Measurements from ENCODE around the gene NACAD.
"Not testable (repeated sequence)": the region's sequence is repeated elsewhere in the genome, so short reads cannot be mapped to it uniquely, and the experiment has no call there.

DNA sequence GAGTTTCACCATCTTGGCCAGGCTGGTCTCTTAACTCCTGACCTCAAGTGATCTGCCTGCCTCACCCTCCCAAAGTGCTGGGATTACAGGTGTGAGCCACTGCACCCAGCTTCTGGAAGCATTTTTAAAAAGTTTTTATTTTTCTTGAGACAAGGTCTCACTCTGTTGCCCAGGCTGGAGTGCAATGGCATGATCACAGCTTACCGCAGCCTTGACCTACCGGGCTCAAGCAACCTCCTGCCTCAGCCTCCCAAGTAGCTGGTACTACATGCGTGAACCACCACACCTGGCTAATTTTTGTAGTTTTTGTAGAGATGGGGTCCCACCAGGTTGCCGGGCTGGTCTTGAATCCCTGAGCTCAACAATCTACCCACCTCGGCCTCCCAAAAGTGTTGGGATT is 54.1 kb downstream of the NACAD start:
- not testable (repeated sequence) for TF ChIP-seq REST (IDR thresholded peaks at IDR 0.05; ENCODE audit: borderline replicate concordance); TAF1 (IDR thresholded peaks at IDR 0.05; ENCODE audit: low read depth); EZH2 (IDR thresholded peaks at IDR 0.05; ENCODE audit: borderline replicate concordance, insufficient read depth, low read length, poor library complexity, severe bottlenecking)
- TF ChIP-seq, protein P1, sequence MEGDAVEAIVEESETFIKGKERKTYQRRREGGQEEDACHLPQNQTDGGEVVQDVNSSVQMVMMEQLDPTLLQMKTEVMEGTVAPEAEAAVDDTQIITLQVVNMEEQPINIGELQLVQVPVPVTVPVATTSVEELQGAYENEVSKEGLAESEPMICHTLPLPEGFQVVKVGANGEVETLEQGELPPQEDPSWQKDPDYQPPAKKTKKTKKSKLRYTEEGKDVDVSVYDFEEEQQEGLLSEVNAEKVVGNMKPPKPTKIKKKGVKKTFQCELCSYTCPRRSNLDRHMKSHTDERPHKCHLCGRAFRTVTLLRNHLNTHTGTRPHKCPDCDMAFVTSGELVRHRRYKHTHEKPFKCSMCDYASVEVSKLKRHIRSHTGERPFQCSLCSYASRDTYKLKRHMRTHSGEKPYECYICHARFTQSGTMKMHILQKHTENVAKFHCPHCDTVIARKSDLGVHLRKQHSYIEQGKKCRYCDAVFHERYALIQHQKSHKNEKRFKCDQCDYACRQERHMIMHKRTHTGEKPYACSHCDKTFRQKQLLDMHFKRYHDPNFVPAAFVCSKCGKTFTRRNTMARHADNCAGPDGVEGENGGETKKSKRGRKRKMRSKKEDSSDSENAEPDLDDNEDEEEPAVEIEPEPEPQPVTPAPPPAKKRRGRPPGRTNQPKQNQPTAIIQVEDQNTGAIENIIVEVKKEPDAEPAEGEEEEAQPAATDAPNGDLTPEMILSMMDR (IDR thresholded peaks at IDR 0.05; ENCODE audit: poor library complexity, severe bottlenecking) = not testable (repeated sequence)
